Stimulated activated CD4-positive, alpha-beta T cell treated with anti-CD3 and anti-CD28 coated beads, Interleukin-15, amount 100 ng/mL, for 48 hours (primary cell): Measurements from ENCODE around the gene SLC15A4.
"Not testable (repeated sequence)": the region's sequence is repeated elsewhere in the genome, so short reads cannot be mapped to it uniquely, and the experiment has no call there.

Experiments
- DNase-seq, 2 donors: peaks; one replicate each; pipeline ENCODE4 v3.0.0-alpha.2; 2020; ENCODE audit warnings: low read depth in 2 of 2

SLC15A4 gene

DNA sequence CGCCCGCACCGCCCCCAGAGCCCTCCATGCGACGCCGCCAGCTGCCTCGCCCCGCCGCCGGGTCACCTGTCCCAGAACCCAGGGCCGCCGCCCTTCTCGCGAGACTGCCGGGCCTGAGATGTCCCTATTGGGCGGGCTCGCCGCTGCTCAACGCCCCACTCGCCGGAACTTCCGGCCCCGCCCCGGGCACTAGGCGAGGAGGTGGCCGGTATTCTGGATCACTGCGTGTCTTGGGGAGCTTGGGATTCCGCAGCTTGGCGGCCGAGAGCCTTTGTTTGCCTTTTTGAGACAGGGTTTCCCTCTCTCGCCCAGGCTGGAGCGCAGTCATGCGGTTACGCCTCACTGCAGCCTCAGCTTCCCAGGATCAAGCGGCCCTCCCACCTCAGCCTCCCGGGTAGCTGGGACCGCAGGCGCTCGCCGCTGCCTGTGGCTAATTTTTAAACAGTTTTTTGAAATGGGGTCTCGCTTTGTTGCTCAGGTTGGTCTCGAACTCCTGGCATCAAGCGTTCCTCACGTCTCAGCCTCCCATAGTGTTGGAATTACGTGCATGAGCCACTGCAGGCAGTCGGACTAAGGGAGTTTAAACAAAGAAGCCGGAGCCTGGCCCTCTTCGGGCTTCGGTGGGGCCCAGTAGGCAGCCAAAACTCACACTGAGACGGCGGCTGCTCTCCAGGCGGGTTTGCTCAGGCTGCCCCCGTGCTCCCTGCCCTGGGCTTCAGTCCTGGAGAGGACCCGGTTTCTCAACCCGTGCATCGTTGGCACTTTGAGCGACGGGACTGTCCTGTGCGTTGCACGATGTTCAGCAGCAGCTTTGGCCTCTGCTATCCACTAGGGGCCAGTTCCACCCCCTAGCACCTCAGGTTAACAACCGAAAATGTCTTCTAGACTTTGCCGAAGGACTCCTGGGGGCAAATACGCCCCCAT lies at the start of gene SLC15A4:
TSS of gene SLC15A4 (minus strand) at position 43 of the 924 bp plus-strand sequence. CDS start at position 28, 15 bp downstream.
- DNase-seq, result peak; percentile 90 to 94

DNA sequence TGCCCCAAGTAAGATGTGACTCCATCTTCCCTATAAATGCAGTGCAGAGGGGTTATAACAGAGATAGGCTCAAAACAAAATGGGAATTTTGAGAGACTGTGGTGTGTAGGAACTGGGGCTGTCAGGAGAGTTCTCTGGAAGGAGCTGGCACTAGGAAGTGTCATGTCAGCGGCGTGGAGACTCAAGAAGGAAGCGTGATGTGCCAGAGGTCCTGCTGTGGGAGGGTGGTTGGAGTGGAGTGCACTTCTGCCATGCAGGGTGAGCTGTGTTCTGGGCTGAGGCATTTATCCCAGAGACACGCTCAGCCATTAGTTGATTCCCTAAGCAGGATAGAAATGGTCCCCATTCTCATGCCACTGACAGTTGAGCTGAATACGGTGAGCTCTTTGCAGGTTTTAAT lies 48.5 kb upstream of the SLC15A4 start:
- no peak for DNase-seq

DNA sequence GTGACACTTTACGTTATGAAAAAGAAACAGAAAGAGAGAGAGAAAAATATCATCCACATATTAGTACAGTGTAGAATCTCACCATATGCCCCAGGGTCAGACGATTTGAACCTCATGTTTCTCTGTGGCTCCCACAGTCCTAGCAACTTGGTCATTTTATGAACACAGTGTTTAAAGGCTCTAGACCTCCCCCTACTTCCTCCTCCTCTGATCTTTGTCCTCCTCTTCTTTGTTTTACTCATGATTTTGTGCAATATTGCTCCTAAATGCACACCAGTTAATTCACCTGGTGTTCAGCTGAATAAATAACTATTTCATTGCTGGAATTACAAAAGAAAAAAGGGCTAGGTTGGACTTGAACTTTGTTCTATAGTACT lies 47.7 kb upstream of the SLC15A4 start:
- no peak for DNase-seq

DNA sequence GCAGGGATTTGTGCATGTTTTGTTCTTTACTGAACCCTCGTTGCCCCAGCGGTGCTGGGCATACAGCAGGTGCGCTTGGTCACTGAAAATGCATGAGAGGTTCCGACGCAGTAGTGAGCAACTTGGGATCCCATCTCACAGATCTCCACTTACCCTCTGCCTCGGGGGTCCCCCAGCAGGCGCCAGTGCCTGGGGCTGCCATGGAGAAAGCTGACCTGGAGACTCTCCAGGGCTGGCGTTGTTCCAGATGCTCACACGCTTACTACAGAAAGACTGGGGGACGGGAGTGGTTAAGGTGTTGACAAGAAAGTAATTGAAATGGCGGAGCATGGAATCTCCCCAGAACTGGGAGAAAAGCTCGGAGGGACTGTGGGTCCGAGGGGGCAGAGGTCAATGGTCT lies 43.7 kb upstream of the SLC15A4 start:
- no peak for DNase-seq

DNA sequence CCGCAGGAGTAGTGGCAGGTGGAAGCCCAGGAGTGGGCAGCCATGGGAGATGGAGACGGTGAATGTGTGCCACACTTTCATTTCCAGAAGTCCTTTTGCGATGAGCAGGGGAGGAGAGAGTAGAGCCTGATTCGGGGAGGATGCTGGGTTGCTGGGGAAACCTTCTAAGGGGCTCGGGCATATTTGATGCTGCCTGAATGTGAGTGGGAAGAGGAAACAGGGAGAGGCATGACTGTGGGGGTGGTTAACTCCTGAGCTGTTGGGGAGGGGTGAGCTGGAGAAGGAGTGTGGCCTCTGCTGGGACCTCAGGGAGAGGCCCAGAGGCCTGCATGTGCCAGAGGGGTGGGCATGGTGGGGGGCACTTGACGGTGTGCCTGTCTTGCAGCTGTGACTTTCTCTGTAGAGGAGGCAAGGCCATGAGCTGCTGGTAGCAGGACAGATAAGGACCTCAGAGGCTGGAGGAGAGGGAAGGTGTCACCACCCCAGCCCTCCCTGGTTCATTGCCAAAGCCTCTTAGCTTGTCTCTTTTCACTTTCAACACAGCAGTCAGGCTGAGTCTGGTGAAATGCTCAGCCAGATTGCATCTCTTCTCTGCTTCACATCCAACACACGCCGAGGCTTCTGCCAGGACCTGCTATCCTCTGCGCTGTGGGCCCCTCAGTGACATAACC lies 40.9 kb upstream of the SLC15A4 start:
- DNase-seq, result no peak

DNA sequence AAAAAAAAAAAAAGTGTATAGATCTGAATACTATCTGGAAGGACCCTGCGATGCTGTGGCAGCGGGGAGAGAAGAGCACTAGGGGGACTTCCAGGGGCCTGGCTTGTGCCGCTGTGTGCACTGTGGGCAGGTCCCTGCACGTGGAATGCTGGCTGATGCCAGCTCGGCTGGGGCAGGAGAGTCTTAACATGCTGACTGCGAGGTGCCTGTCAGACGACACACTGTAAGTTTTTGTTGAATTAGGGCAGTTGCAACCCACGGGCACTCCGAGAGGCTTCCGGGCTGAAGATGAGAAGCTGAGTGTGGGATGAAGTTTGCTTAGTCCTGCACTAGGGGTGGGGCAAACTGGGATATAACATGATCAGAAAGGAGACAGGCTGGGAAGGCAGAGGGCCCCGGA lies 40.2 kb upstream of the SLC15A4 start:
- DNase-seq, result no peak

DNA sequence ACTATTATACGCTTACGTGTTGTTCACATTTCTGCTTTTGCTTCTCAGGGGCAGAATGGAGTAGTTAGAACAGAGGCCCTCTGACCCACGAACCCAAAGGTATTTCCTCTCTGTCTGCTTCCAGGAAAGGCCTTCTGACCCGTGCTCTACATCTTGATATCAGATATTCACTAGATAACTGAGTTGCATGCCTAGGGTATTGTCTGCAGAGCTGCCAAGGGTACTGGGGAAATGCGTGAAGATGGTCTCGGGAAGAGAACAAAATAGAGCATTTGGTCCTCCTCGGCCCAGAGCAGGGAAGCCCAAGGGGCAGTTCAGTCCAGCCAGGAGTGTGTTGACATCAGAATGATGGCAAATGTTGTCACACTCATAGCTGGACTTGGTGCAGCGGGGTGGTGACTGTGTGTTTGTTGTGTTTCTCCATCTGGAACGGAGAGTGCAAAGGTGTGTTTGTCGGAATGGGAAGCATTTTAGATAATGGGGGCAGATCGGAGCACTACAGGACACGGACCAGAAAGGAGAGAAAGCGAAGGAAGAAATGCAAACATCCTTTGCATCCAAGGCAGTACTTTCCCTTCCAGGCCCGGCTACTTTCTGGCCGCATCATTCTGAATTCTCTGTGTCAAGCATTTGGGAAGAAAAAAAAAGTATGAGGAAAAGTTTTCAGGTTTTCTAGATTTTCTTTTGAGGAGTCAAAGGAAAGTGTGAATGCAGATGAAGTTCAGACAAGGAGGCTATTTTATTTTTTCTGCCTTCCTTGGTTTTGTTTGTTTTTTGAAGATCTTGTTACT lies 37.7 kb upstream of the SLC15A4 start:
- DNase-seq, result no peak

DNA sequence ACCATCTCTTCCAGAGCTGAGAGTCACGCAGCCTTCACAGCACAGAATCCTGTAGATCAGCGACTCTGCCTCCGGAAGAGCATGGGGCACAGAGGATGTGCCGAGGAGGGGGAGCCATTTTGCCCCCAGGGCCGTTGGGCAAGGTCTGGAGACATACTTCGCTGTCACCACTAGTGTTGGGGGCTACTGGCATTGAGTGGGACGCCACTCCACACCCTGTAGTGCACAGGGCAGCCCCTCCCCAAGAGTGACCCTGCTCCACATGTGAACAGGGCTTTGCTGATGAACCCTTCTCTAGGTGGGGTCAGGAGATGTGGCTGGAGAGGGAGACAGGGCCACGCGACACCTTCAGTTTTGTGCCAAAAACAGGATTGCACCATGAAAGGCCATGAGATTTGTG lies 35.6 kb upstream of the SLC15A4 start:
- no peak for DNase-seq

DNA sequence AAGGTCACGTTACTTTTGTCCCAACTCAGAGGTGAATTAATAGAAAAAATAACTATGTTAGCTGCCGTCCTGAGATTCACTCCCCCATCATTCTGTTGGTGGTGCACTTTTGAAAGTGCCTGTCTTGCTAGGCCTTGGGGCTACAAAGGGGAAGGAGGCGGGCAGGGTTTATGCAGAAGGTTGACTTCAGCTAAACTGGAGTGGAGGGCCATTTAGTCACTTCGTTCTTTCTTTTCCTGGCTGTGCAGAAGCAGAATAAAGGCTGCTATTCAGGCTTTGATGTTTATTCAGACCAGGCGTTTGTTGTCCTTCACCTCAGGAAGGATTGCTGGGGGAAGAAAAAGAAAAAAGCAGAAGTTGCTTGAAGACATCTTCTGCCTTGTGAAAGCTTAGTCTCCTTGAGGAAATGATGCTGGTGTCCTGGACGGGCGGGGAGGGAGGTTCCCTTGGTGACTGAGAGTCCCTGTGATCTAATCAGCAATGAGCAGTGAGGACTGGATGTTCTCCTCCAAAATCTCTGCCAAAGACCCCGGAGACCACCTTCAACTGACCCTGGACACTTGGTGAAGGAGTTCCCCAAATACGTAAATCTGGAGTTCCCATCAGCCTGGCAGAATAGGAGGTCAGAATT lies 33.5 kb upstream of the SLC15A4 start:
- no peak for DNase-seq

DNA sequence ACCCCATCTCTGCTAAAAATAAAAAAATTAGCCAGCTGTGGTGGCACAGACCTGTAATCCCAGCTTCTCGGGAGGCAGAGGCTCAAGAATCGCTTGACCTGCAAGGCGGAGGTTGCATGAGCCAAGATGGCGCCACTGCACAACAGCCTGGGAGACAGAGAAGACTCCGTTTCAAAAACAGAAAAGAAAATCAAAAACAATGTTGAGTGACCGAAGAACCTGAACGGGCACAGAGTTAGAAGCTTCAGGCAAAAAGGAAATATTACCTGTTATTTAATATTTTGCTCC lies 33.0 kb upstream of the SLC15A4 start:
- no peak for DNase-seq

DNA sequence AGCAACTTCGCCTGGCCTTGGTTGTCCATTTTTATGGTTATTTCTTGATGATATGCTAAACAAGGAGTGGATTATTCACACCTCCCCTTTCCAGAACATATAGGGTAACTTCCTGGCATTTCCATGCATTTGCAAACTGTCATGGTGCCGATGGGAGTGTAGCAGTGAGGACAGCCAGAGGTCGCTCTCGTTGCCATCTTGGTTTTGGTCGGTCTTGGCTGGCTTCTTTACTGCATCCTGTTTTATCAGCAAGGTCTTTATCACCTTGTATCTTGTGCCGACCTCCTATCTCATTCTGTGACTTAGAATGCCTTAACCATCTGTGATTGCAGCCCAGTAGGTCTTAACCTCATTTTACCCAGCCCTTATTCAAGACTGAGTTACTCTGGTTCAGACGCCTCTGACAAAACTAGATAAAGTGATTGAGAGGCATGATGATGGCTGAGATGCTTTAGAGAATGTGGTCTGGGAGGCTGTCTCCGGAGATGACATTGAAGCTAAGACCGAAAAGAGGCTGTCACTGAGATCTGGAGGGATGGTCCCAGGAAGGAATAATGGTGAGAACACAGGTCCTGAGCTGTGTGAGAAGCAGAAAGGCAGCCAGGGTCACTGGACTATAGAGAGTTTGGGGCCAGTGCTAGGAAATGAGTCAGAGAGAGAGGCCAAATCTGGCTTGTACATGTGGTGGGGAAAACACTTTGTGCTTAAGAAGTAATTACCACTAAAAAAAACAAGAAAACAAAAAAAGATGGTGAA lies 32.5 kb upstream of the SLC15A4 start:
- no peak for DNase-seq

DNA sequence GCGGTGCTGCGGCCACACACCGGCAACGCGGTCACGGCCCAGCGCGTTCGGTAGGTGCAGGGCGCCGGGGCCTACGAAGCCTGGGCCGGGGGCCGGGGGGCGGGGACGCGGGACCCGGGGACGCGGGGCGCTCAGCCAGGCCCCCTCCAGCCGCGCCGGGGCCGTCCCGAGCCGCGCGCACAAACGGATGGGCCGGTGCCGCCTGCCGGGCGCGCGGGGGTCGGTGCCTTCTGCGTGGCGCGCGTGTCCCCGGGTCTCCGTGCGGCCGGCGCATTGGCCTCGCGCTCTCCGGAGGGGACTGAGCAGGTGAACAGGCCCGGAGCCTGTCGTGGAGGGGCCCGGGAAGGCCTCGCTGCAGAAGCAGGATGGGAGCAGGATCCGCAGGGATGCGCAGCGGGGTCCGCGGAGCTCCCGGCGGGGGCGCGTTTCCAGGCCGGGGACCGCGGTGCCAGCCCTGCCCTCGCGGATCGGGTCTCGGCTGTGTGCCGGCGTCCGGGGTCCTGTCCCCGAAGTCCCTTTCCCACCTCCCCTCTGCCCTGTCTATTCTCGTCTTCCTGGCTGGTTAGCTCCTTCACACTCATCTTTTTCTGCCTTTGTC lies 29.9 kb upstream of the SLC15A4 start:
- DNase-seq, result no peak

DNA sequence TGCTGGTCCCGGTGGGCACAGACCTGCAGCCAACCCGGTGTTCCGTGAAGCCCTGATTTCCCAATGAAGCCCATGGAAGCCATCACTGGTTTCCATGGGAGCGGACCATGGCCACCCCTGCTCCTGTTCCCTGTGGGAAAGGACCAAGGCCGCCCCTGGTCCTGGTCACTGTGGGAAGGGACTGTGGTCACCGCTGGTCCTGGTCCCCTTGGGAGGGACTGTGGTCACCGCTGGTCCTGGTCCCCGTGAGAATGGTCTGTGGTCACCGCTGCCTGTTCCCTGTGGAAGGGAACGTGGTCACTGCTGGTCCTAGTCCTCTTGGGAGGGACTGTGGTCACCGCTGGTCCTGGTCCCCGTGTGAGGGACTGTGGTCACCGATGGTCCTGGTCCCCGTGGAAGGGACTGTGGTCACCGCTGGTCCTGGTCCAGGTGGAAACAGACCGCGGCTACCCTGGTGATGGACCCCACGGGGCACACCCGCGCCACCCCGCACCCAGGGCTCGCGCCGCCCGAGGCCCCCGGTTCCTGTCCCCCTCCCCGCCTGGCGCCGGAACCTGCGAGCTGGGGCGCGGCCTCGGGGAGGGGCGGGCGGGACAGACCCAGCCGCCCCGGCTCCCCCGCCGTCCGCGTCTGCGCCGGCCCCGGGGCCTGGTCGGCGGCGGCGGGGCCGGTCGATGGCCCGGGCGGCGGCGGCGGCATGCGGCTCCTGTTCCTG lies 29.3 kb upstream of the SLC15A4 start, which contains the start of gene GLT1D1:
TSS of gene GLT1D1 (plus strand) at position 594 of the 715 bp plus-strand sequence. CDS start at position 698, 104 bp downstream.
- DNase-seq, result no peak

DNA sequence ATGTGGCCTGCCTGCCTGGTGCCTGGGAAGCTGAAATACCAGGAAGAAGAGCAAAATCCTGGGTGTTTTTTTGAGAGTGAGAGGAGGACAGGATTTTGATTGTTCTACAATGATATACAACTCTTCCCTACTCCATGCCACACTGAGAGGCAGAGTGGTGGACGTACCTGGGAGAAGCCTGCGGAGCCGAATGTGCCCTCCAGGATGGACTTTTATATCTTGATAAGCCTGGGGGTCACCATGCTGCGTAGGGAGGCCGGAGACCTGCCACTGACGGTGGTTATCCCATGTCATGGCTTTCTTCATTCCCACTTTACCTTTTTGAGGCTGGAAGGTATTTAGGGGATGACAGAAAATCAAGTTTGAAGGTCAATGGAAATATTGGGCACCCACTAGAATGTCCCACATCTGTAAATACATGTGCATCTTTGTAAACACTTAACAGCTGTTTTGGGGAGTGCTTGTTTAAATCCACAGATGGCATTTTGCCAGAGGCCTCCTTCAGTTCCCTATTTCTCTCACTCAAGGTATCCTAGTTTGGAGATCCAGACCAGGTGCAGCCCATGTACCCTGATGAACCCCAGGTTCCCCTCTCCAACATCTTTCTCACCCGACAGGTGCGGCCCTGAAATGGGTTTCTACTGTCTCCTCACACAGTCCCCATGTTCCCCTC lies 28.4 kb upstream of the SLC15A4 start:
- DNase-seq, result no peak

DNA sequence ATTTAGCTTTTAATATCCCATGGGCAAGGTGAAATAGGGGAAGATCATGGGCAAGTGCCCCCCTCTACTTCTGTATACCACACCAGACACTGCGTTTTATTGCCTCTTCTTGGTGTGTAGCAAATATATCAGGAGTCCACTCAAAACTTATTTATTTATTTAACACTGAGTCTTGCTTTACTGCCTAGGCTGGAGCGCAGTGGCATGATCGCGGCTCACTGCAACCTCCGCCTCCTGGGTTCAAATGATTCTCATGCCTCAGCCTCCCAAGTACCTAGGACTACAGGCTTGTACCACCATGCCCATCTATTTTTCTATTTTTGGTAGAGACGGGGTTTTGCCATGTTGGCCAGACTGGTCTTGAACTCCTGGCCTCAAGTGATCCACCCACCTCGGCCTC lies 27.7 kb upstream of the SLC15A4 start:
- DNase-seq, result not testable (repeated sequence)

DNA sequence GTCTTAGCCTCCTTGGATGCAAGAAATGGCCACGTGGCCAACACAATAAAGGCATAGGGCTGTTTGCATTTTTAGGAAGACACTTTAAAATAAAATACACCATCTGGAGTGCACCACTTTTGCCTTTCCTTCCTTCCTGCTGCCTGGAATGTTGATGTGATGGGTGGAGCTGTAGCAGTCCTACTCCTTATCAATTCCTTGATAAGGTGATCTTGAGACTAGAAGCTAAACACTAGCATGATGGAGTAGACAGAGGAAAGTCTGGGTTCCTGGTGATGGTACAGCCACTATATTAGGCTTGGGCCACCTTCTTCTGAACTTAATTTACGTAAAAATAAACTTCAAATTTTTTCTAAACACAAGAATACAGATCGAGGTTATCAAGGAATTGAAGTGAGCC lies 26.6 kb upstream of the SLC15A4 start:
- DNase-seq, result no peak

DNA sequence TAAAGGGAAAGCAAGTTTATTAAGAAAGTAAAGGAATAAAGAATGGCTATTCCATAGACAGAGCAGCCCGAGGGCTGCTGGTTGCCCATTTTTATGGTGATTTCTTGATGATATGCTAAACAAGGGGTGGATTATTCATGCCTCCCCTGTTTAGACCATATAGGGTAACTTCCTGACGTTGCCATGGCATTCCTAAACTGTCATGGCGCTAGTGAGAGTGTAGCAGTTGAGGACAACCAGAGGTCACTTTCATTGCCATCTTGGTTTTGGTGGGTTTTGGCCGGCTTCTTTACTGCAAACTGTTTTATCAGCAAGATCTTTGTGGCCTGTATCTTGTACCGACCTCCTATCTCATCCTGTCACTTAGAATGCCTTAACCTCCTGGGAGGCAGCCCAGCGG lies 26.0 kb upstream of the SLC15A4 start:
- DNase-seq, result not testable (repeated sequence)

DNA sequence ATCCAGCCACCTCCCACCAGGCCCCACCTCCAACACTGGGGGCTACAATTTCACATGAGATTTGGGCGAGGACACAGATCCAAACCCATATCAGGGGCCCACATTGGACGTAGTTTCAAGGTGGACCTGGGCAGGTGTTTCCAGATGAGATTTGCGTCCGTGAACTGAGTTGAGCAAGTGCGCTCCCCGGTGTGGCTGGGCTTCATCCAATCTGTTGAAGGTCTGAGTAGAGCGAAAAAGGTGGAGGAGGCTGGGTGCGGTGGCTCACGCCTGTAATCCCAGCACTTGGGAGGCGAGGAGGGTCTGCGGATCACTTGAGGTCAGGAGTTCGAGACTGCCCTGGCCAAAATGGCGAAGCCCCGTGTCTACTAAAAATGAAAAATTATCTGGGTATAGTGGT lies 24.6 kb upstream of the SLC15A4 start:
- DNase-seq, result no peak

DNA sequence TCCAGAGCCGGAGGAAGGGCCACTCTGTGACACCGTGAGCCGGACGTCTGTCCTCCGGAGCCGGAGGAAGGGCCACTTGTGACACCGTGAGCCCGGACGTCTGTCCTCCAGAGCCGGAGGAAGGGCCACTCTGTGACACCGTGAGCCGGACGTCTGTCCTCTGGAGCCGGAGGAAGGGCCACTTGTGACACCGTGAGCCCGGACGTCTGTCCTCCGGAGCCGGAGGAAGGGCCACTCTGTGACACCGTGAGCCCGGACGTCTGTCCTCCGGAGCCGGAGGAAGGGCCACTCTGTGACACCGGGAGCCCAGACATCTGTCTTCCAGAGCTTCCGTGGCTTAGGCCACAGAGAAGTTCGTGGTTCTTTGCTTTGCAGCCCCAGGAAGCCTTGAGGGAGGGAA lies 22.9 kb upstream of the SLC15A4 start:
- DNase-seq, result not testable (repeated sequence)
